ENCODE results near the gene BAG5.

GRCh38 chr14:103552011-103552845 is 10.2 kb downstream of the BAG5 start:
- TF ChIP-seq EP300 (IDR thresholded peaks at IDR 0.05) (no peak), CTCF (IDR thresholded peaks at IDR 0.05) (no peak)

All from sigmoid colon (tissue), 4 donors.